DND-41 (cell line): ENCODE measurements around the gene DHFR2.

Experiments
- ATAC-seq: fragments of 200-7000 bp; cut with Tn5 transposase; 3 replicates; pipeline ENCODE4 v1.9.1; 2021; ENCODE audit warnings: low read depth; ENCODE audit not compliant: insufficient read depth
- DNase-seq: peaks from one replicate; pipeline ENCODE4 v3.0.0-alpha.2; 2020
- H2AFZ ChIP-seq: 2 replicates; pipeline ENCODE4 v1.6.0; 2012; ENCODE audit warnings: low read depth, low read length
- H3K27ac ChIP-seq: 2 replicates; pipeline ENCODE4 v1.5.1; 2012; ENCODE audit warnings: low read length, inconsistent platforms
- H3K27me3 ChIP-seq: fragments of 200-600 bp; sonication (generic); 2 replicates; pipeline ENCODE4 v1.6.0; 2012; ENCODE audit warnings: low read length, mild to moderate bottlenecking, inconsistent platforms; ENCODE audit not compliant: insufficient read depth, poor library complexity
- H3K36me3 ChIP-seq: 2 replicates; pipeline ENCODE4 v1.5.1; 2012; ENCODE audit warnings: low read length, inconsistent platforms; ENCODE audit not compliant: insufficient read depth
- H3K4me1 ChIP-seq: 2 replicates; pipeline ENCODE4 v1.5.1; 2012; ENCODE audit warnings: mild to moderate bottlenecking, low read length; ENCODE audit not compliant: insufficient read depth
- H3K4me2 ChIP-seq: 2 replicates; pipeline ENCODE4 v1.6.0; 2012; ENCODE audit warnings: mild to moderate bottlenecking, moderate library complexity, low read length, inconsistent platforms; ENCODE audit not compliant: insufficient read depth
- H3K4me3 ChIP-seq, 2 experiments: fragments of 200-600 bp in 1 of 2; shearing (Covaris generic) in 1 of 2; 2 replicates each; pipeline ENCODE4 v1.5.1; 2012 to 2016; ENCODE audit warnings: inconsistent platforms in 2 of 2, low read length in 2 of 2, mild to moderate bottlenecking in 2 of 2, low read depth in 1 of 2, moderate library complexity in 1 of 2
- H3K79me2 ChIP-seq: 2 replicates; pipeline ENCODE4 v1.6.0; 2012; ENCODE audit warnings: low read length, inconsistent platforms; ENCODE audit not compliant: insufficient read depth
- H3K9ac ChIP-seq: 2 replicates; pipeline ENCODE4 v1.6.0; 2012; ENCODE audit warnings: low read depth, mild to moderate bottlenecking, inconsistent platforms, low read length, moderate library complexity
- H3K9me3 ChIP-seq: 2 replicates; pipeline ENCODE4 v1.5.1; 2012; ENCODE audit warnings: low read length, moderate library complexity, mild to moderate bottlenecking, inconsistent platforms; ENCODE audit not compliant: insufficient read depth, severe bottlenecking
- H4K20me1 ChIP-seq: 2 replicates; pipeline ENCODE4 v1.6.0; 2012; ENCODE audit warnings: low read length; ENCODE audit not compliant: insufficient read depth
- CTCF ChIP-seq: IDR thresholded peaks from 2 replicates; pipeline ENCODE4 v1.5.1; 2012; ENCODE audit warnings: borderline replicate concordance, low read length, moderate library complexity, mild to moderate bottlenecking; ENCODE audit not compliant: poor library complexity, severe bottlenecking; ENCODE audit errors: extremely low read depth
- EZH2 ChIP-seq: IDR thresholded peaks from 3 replicates; pipeline ENCODE4 v1.6.1; 2012; ENCODE audit warnings: borderline replicate concordance, low read depth, mild to moderate bottlenecking, moderate library complexity, low read length, inconsistent platforms; ENCODE audit not compliant: severe bottlenecking

DHFR2 gene

GRCh38 chr3:94101860-94102259 is 39.1 kb upstream of the DHFR2 start:
- peaks cover 51% of the 10 kb centered on the region; the same call in 1 of the 2 replicates for H3K36me3 ChIP-seq
- DNase-seq: no peak
- H3K4me1 ChIP-seq: no peaks in the 10 kb centered on the region

GRCh38 chr3:94099311-94099710 is 36.6 kb upstream of the DHFR2 start:
- DNase-seq (no peak), ATAC-seq (no peak)
- H3K27me3 ChIP-seq: no peaks in the 10 kb centered on the region
- H4K20me1 ChIP-seq: no peaks in the 10 kb centered on the region
- H3K4me3 ChIP-seq: no peak overlapping the region
- H3K9ac ChIP-seq: no peak overlapping the region
- H3K36me3 ChIP-seq: peaks cover 64% of the 10 kb centered on the region
- TF ChIP-seq CTCF: no peak
- TF ChIP-seq EZH2: no peak
- H3K79me2 ChIP-seq: no peaks in the 10 kb centered on the region
- no peak overlapping the region for H3K4me2 ChIP-seq
- H3K9me3 ChIP-seq: no peaks in the 10 kb centered on the region
- no peak overlapping the region for H2AFZ ChIP-seq
- H3K4me1 ChIP-seq: no peaks in the 10 kb centered on the region
- no peak overlapping the region for H3K27ac ChIP-seq

More at GRCh38 chr3:94101860-94102259, 39.1 kb upstream of the DHFR2 start:
- Histone ChIP-seq H3K4me2 (no peak overlapping the region), H3K4me3 (no peak overlapping the region), H4K20me1 (no peaks in the 10 kb centered on the region), H3K79me2 (no peaks in the 10 kb centered on the region), H3K9me3 (no peaks in the 10 kb centered on the region), H3K27me3 (no peaks in the 10 kb centered on the region), H2AFZ (no peak overlapping the region), H3K9ac (no peak overlapping the region), H3K27ac (no peak overlapping the region)
- ATAC-seq: no peak
- TF ChIP-seq CTCF (peak; percentile 7), EZH2 (no peak)

GRCh38 chr3:94098452-94098851 is 35.7 kb upstream of the DHFR2 start:
- H3K27me3 ChIP-seq: no peaks in the 10 kb centered on the region
- ATAC-seq (no peak), DNase-seq (no peak)
- TF ChIP-seq EZH2: no peak
- TF ChIP-seq CTCF: no peak
- H3K4me1 ChIP-seq: no peaks in the 10 kb centered on the region
- no peak overlapping the region for H3K4me3 ChIP-seq
- H2AFZ ChIP-seq: no peak overlapping the region
- H3K36me3 ChIP-seq: peaks cover 61% of the 10 kb centered on the region
- H3K4me2 ChIP-seq: no peak overlapping the region
- no peaks in the 10 kb centered on the region for H4K20me1 ChIP-seq
- no peak overlapping the region for H3K27ac ChIP-seq
- no peak overlapping the region for H3K9ac ChIP-seq
- no peaks in the 10 kb centered on the region for H3K79me2 ChIP-seq
- H3K9me3 ChIP-seq: no peaks in the 10 kb centered on the region

GRCh38 chr3:94095111-94095510 is 32.4 kb upstream of the DHFR2 start:
- no peaks in the 10 kb centered on the region; the same call in 1 of the 2 replicates for H4K20me1 ChIP-seq
- no peak overlapping the region for H3K4me2 ChIP-seq
- no peaks in the 10 kb centered on the region for H3K4me1 ChIP-seq
- no peak overlapping the region for H3K4me3 ChIP-seq
- H3K79me2 ChIP-seq: no peaks in the 10 kb centered on the region
- no peak overlapping the region for H3K27ac ChIP-seq
- DNase-seq (no peak), ATAC-seq (no peak)
- H2AFZ ChIP-seq: no peak overlapping the region
- H3K36me3 ChIP-seq: peaks cover 46% of the 10 kb centered on the region
- no peaks in the 10 kb centered on the region for H3K9me3 ChIP-seq
- H3K9ac ChIP-seq: no peak overlapping the region
- TF ChIP-seq EZH2 (no peak), CTCF (no peak)
- H3K27me3 ChIP-seq: no peaks in the 10 kb centered on the region
